IPS-18c (cell line): Measurements from ENCODE around the gene HS6ST3.

Source experiments
- H3K4me3 ChIP-seq: 2 replicates; pipeline ENCODE4 v1.7.0; 2013; ENCODE audit warnings: low read depth, mild to moderate bottlenecking, low read length, moderate library complexity; ENCODE audit not compliant: insufficient read depth
- H3K9me3 ChIP-seq: one replicate; pipeline ENCODE4 v1.6.1; 2013; ENCODE audit warnings: mild to moderate bottlenecking, low read length, moderate library complexity; ENCODE audit not compliant: control insufficient read depth, insufficient read depth

The HS6ST3 gene

DNA sequence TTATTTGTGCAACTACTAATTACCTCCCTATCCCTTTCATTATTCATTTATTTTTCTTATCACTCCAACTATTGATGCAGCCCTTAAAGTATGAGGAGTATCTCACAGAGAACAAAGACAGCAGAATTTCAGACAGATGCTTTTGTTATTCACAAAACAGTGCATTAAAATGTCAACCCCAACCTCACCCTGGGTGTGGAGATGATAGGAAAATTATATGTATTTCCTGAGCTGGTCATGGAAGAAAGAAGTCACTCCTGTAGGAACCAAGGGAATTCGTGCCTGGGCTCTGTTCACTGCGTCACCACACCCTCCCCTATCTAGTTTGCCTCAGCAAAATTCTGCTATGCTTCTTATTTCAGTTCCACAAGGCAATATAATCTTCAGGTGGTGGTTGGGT, 588.9 kb downstream of the HS6ST3 start:
- no peak overlapping the region for H3K4me3 ChIP-seq
- H3K9me3 ChIP-seq = peaks cover 5% of the 10 kb centered on the region

DNA sequence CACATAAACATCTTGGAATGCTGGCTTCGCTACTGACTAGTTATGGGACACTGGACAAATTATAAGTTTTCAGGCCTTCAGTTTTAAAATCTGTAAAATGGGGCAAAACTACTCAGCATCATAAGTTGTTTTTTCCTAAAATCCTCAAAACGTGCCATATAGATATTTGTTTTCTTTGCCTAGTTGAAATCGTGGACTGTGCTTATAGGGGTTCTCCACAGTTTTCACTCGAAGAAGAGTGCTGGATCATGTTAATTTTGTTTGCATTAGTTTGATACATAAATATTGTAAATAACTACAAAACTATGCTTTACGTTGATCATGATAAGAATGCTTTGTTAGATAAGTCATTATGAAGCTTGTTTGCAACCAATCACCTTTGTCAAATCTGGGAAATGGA, 591.0 kb downstream of the HS6ST3 start:
- Histone ChIP-seq H3K9me3 (no peaks in the 10 kb centered on the region), H3K4me3 (no peak overlapping the region)

DNA sequence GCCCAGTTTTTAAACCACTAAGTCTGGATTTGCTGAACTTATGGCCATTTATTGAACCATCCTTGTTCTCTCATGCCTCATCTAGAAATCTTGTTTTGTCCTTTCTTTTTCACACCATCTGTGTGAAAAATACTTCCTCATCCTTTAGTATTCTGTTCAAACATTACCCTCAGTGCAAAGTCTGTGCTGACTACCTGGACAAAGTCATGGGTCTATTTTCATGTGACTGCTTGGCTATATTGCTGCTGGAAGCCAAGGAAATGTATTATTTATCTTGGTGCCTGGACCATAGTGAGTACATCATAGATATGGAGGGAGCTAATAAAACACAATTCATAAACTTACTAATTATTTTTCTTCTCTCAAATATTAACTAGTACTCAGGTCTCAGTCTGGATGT, 591.9 kb downstream of the HS6ST3 start:
- no peak overlapping the region for H3K4me3 ChIP-seq

DNA sequence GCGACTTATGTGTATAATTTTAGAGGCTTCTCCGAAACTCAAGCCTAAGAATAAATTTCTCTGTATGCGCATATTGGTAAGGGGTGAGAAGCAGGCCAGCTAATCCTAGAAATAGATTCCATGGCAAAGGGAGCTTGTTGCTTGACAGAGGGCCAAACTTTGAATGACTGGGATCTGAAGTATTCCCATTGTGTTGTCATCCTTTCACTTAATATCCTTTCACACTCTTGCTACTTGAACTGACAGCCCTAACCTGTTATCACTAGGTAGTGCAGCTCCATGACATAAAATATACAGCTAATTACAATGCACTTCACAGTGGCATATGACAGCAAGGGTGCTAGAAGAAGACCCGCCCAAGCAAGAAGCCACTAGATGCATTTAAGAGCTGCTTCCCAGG, 594.6 kb downstream of the HS6ST3 start:
- H3K4me3 ChIP-seq = no peak overlapping the region
- no peaks in the 10 kb centered on the region for H3K9me3 ChIP-seq

More for the DNA sequence above, 591.9 kb downstream of the HS6ST3 start:
- H3K9me3 ChIP-seq = no peaks in the 10 kb centered on the region

DNA sequence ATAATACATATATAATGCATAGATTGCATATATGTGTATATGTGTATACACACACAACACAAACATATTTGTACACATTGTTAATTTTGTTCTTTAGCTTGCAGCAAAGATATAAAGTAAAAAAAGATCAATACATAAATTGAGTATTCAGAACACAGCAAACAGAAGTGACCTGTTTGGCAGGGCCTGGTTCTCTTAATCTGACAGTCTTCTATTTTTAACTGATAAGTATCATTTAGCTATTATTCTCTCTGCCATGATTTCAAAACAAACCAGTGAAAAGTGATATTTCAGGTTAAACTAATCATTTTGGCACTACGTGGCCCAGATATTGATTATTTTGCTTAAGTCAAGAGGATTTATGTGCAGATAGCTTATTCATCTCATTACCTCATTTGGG, 595.0 kb downstream of the HS6ST3 start:
- Histone ChIP-seq H3K9me3 (no peaks in the 10 kb centered on the region), H3K4me3 (no peak overlapping the region)

DNA sequence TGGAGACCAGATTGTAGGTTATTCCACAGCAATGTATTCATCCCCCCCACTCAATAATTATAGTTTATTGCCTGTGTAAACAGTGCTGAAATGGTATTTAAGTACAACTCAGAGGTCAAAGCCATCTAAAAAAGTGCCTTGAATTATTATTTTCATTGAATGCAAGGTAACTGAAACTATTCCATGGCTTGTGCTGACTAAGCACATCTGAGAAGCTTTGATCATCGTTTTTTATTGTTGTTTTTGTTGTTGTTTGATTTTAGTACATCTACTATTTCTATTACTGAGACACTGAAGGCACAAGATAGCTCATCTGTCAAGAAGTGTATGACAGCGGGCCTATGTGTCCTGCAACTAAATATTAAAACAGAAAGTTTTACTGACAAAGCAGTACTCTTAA, 596.4 kb downstream of the HS6ST3 start:
- Histone ChIP-seq H3K9me3 (no peaks in the 10 kb centered on the region), H3K4me3 (no peak overlapping the region)

DNA sequence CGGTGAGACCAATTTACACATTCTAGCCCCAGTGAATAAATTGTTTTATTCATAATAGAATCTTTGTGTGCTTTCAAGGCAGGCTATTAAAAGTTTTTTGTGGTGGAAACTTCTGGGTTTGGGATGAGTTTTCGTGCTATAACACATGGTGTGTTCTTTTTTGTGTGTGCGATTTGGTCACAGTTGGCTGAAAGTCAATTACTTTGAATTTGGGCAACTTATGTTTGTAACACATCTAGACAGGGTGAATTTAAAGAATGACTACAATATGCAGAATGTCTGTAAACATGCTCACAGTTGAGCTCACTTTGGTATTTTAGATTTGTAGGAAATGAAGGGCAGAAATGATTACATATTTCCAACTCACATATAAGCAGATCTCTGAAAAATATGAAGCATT, 597.3 kb downstream of the HS6ST3 start:
- H3K4me3 ChIP-seq = no peak overlapping the region
- H3K9me3 ChIP-seq = no peaks in the 10 kb centered on the region

DNA sequence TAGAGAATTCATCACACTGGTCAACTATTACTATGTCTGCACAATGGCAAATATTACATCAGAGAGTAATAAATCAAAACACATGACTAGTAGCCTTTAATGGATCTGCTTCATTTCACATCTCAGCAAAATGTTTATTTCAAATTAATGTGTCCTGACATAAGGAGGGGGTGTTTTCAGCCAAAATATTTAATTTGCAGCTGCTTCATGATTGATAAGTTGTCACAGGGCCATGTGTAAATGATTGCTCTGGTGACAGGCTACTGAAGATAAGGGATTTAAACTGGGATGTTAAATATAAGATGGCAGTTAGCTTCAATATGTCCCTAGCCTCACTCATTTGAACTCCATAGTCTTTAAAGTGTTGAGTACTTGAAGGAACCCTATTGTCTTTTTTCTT, 601.1 kb downstream of the HS6ST3 start:
- Histone ChIP-seq H3K9me3 (no peaks in the 10 kb centered on the region), H3K4me3 (no peak overlapping the region)

DNA sequence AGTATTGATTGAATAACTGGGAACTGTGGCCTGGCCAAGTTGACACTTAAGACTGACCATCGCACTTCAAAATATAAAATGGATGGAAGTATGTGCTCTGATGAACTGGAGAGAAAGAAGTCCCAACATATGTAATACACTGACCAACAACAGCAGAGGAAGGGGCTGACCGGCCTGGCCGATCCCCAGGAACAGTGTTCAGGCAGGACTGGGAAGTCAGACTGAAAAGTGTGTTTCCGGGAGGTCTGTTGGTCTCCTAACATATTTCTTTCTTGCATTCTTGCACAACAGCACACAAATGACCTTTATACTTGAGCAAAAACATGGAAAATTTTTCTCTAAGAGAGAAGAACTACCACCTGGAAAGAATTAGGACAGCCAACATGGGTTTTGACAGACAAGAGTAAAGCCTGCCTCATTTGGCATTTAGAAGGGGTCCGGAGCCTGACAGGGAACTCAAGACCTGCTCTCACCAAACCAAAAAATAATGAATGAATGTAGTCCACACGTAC, 606.5 kb downstream of the HS6ST3 start:
- no peak overlapping the region for H3K4me3 ChIP-seq
- H3K9me3 ChIP-seq = no peaks in the 10 kb centered on the region

DNA sequence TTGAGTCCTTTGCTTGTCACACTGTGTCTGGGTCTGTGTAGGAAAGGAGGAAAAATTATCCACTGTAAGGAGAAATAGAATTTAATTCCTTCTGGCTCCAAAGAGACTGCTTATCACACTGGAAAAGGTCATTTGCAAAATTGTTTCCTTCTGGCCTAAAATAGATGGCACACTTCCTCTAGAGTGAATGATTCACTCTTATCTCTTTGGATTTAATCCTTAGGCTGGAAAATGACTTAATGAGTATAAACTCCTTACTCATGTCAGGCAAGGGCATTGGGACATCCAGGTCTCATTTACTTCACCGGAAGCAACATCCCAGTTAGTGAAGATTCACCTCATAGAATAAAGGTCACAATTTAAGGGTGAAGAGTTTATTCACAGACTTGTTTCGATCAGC, 610.8 kb downstream of the HS6ST3 start:
- no peaks in the 10 kb centered on the region for H3K9me3 ChIP-seq

DNA sequence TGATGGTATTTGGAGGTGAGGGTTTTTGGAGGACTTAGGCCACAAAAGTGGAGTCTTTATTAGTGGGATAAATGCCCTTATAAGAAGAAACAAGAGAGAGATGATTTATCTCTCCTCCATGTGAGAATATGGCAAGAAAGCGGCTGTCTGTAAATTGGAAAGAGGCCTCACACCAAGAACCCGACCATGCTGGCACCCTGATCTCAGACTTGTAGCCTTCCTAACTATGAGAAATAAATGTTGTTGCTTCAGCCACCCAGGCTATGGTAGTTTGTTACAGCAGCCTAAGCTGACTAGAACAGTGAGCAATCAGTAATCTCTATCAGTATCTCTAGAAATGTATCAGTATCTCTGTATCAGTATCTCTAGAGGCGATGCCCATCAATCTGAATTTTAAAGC, 617.2 kb downstream of the HS6ST3 start:
- Histone ChIP-seq H3K4me3 (no peak overlapping the region), H3K9me3 (no peaks in the 10 kb centered on the region)

More for the DNA sequence above, 610.8 kb downstream of the HS6ST3 start:
- H3K4me3 ChIP-seq = no peak overlapping the region

DNA sequence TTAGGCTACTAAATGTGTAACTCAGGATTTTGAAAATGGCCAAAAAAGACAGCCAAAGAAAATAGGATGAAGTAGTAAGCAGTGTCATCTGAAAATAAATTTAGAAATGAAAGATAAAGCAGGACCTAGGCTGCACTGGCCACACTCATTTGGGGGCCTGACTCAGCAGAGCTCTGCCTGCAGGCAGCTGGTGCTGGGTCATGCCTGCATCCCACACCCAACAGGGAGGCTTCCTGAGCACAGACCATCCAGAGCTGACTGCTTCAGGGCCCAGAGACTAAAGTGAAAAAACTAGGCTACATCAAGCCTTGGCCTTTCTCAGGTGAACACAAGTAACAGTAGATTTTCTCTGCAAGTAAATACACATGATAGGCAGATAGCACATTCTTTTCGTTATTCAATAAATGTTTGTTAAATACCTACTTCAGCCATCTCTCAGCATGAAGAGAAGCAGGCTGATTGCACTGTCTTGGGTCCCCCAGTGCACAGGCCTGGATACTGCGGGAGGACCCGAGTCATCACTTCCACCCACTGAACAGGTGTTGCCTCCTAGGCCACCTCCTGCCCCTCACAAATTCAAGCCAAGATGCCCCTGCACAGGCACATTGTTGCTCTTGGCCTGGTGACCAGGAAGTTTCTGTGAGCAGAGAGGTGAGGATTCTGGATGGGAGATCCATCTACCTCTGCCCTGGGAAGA, 620.4 kb downstream of the HS6ST3 start:
- no peaks in the 10 kb centered on the region for H3K9me3 ChIP-seq
- no peak overlapping the region for H3K4me3 ChIP-seq

DNA sequence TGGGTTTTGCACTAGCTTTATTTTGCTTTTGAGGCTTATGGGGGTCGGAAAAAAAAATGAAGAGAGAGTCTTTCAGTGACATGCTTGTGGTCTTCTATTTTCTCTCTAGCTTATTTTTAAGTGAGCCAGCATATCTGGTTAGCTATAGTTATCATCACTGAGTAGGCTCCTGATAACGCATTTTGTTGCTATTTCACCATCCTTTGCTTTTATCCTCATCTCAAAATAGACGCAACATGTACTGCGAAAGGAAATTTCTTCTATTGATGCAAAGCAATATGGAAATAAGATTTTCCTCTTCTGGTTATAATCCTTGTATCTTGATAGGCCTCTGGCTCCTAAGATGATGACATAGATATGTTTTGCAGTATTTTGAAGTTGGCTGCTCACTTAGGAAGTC, 630.5 kb downstream of the HS6ST3 start:
- H3K9me3 ChIP-seq = no peaks in the 10 kb centered on the region
- no peak overlapping the region for H3K4me3 ChIP-seq

DNA sequence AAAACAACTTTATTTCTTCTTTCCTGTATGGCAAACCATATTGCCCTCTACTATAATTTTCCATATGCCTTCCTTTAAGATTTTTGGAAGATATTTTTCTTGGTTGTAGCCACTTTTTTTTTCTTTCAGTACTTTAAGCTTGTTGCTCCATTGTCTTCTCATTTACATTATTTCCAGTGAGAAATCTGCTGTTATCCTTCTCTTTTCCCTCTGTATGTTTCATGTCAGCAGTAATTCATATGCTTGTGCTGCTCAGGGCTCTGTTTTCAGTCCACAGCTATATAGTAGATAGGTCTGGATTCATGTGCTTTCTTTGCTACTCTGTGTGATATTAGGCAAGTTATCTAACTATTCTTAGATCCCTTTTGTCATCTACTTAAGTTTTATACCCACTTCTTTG, 636.7 kb downstream of the HS6ST3 start:
- H3K9me3 ChIP-seq = no peaks in the 10 kb centered on the region
- H3K4me3 ChIP-seq = no peak overlapping the region

DNA sequence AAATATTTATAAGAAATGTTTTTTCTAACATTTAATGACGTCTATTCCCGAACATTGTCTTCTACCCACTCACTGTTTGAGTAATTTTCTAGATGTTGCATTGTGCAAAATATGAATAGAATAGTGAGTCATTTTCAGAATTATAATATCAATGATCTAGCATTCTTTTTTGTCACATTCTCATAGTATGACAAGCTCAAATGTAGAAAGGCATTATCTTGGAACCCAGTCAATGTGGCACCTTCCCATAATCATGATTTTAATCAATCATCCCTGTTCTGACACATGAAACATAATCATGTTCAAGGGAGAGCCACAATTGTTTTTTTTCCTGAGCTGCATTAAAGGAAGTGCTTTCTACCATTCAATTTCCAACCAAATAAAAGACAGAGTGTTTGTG, 638.6 kb downstream of the HS6ST3 start:
- Histone ChIP-seq H3K9me3 (no peaks in the 10 kb centered on the region), H3K4me3 (no peak overlapping the region)

DNA sequence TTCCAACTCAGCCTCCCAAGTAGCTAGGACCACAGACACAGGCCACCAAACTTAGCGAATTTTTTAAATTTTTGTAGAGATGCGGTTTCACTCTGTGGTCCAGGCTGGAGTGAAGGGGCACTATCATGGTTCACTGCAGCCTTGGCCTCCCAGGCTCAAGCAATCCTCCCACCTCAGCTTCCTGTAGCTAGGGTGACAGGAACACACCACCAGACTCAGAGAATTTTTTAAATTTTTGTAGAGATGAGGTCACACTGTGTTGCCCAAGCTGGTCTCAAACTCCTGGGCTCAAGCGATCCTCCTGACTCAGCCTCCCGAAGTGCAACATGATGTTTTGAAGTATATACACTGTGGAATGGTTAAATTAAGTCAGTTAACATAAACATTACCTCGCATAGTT, 640.8 kb downstream of the HS6ST3 start:
- no peak overlapping the region for H3K4me3 ChIP-seq
- no peaks in the 10 kb centered on the region for H3K9me3 ChIP-seq

DNA sequence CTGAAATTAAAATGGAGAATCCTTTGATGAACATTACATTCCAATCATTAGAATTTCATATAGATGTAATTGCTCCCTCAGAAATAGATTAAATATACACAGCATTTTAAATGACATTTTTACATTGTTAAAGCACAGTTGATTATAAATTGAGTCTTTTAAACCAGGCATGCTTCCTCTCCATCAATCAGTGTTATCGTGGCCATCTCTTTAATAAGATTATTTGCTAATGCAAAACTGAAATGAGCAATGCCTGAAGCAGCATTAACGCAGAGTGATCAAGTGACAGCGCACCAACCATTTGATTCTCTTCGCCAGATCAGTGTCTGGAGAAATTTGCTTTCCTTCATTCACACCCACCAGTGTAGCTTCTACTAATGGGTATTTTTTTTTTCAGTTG, 644.6 kb downstream of the HS6ST3 start:
- Histone ChIP-seq H3K4me3 (no peak overlapping the region), H3K9me3 (no peaks in the 10 kb centered on the region)

DNA sequence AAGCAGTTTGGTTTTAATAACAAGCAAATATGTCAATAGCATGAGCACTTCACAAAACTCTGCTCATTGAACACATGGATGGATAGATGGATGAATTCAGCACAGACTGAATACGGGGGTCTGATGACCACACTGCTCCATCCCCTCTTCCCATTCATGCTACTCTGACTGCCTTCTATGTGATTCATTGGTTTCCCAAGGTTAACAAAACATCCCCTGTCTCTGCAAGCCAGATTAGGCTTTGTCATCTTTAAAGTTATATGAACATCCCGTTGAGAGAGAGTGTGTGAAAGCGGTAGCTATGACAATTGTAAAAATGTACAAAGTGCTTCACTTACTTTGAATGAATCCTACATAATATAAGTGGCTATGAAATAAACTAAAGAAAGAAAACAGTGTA, 651.9 kb downstream of the HS6ST3 start:
- H3K9me3 ChIP-seq = no peaks in the 10 kb centered on the region
- no peak overlapping the region for H3K4me3 ChIP-seq
